Motor neuron (in vitro differentiated cells): ENCODE results near the gene AP2A2. TPM values are rescaled to one million over a fixed set of nuclear protein-coding genes. Genes with fewer than 3 reads are reported as not detected.
"Not testable (repeated sequence)": the region's sequence is repeated elsewhere in the genome, so short reads cannot be mapped to it uniquely, and the experiment has no call there.

Experiments used
- ATAC-seq, 8 experiments: fragments of 200-7000 bp; cut with Tn5 transposase; replicated peaks in 6 of 8; 2 replicates each; pipeline ENCODE4 v1.8.0; 2021; ENCODE audit warnings: mild to moderate bottlenecking in 8 of 8, moderate library complexity in 8 of 8
- H3K27ac ChIP-seq, 2 donors: fragments of 250-450 bp; sonication (Bioruptor Pico); 2 replicates each; pipeline ENCODE4 v1.9.0; 2021; ENCODE audit warnings: antibody characterized with exemption in 2 of 2, mild to moderate bottlenecking in 2 of 2, moderate library complexity in 1 of 2
- H3K4me1 ChIP-seq, 2 donors: fragments of 250-450 bp; sonication (Bioruptor Pico); replicated peaks in 1 of 2; 2 replicates each; pipeline ENCODE4 v1.6.1; 2021; ENCODE audit warnings: antibody characterized with exemption in 2 of 2, mild to moderate bottlenecking in 2 of 2, moderate library complexity in 1 of 2
- H3K4me3 ChIP-seq, 5 donors: fragments of 250-450 bp; sonication (Bioruptor Pico); 2 replicates each; pipeline ENCODE4 v1.9.0; 2021; ENCODE audit warnings: antibody characterized with exemption in 5 of 5, mild to moderate bottlenecking in 5 of 5, moderate library complexity in 4 of 5
- WGBS, 10 experiments: fragments of 450-650 bp; shearing (Covaris generic); methylation state at CpG; one replicate each; pipeline ENCODE4 v1.0.0; 2022; 5-methylcytosine and 5-hydroxymethylcytosine counted together
- in situ Hi-C, 9 experiments: fragments of 400-800 bp; cut with MboI; loops; one replicate each; pipeline ENCODE4 v1.15.0; 2021; ENCODE audit warnings: low sequenced_read_pairs in 9 of 9, low pct_unique_long_range_greater_than_20kb in 2 of 9; ENCODE audit not compliant: unreplicated experiment in 9 of 9
- total RNA-seq, 8 experiments: library from RNA; unstranded; fragments of 300-600 nt; gene quantifications; 2 replicates each; pipeline versions ENCODE4 v1.2.3 to v1.2.4, GENCODE V29; 2022

The AP2A2 gene
- total RNA-seq, 8 experiments from 2014 or later = 31.3 to 78.4 (median 45.8) TPM

DNA sequence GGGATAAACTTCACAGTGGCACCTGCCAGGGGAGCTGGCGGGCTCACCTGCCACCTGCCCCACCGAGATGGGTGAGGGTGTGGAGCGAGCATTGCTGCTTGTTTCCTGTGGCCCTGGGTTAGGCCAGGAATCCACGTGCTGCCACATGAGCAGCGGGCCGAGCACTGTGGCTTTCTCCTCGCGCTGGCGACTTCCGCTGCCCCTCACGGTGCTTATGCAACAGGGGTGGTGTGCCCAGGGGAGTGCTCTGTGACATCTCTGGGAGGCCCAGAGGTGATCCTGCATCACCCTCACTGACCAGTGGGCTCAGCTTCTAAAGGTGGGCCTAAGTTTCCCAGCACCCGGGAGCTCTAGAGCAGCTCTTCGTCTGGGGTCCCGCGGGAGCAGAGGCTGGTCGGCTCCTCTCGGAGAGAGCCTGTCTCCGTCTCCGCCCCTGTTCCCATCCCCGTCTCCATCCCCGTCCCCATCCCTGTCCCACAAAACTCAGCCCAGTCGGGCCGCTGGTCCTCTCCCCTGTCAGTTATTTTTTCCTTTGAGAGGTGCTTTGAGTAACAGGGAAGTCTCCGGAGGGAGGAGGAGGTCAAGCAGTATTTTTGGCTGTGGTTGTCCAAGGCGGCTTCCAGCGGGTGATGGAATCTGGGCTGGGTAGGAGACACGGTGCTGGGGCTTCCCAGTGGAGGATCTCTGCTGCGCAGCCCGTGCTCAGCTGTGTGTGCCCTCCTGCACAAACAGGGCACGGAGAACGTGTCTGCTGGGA is 42.5 kb downstream of the AP2A2 start:
- no peaks in the 10 kb centered on the region for H3K4me1 ChIP-seq
- 60 to 100% (median 100%) methylated on average over 1 to 3 of the region's 31 CpGs; no CpG with 5 or more reads in 5 of the 10 experiments for whole genome bisulfite sequencing, 10 experiments
- in situ Hi-C loops = no loop called here
- H3K27ac ChIP-seq = no peak overlapping the region
- H3K4me3 ChIP-seq = no peak overlapping the region
- no peak for ATAC-seq

GRCh38 chr11:968822-969221 is 43.2 kb downstream of the AP2A2 start:
- in situ Hi-C loops = no loop called here
- 84 to 96% (median 90%) methylated on average over 4 to 7 of the region's 14 CpGs; no CpG with 5 or more reads in 5 of the 10 experiments for WGBS, 10 experiments
- ATAC-seq = no peak
- Histone ChIP-seq H3K4me3 (no peak overlapping the region), H3K4me1 (no peaks in the 10 kb centered on the region), H3K27ac (no peak overlapping the region)

DNA sequence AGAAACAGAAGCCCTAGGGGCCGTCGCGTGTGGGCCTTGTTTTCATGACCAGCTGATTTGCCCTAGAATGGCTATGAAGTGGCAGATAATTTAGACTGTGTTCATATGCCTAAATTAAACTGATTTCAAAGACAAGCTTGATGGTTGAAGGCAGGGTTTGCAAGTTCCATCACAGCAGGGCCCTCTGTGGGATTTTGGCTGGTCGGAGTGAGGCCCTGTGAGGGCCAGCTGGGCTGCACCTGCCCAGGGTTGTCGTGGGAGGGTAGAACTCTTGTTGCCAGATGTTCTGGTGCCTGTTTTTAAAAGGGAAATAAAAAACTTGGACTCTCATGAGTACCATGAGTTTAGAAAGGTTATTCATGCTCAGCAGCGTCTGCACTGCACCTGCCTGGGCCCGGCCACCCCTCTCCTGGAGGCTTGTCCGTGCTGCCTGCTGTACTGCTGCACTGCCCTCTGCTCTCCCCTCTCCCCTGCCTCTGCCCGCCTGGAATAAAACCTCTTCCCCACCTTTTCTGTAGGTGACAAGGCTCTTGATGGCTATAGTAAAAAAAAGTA is 44.1 kb downstream of the AP2A2 start:
- in situ Hi-C loops = no loop called here
- no peak overlapping the region for H3K4me3 ChIP-seq
- no peaks in the 10 kb centered on the region for H3K4me1 ChIP-seq
- 20 to 100% (median 93%) methylated on average over 1 to 7 of the region's 9 CpGs; no CpG with 5 or more reads in 1 of the 10 experiments for WGBS, 10 experiments
- H3K27ac ChIP-seq = no peak overlapping the region
- no peak for ATAC-seq

GRCh38 chr11:970319-970871 is 44.7 kb downstream of the AP2A2 start:
- WGBS, 10 experiments = 76 to 100% (median 87%) methylated on average over 1 to 7 of the region's 26 CpGs; no CpG with 5 or more reads in 4 of the 10 experiments
- no peak for ATAC-seq
- Histone ChIP-seq H3K4me1 (no peaks in the 10 kb centered on the region), H3K4me3 (no peak overlapping the region), H3K27ac (no peak overlapping the region)
- in situ Hi-C loops = no loop called here

GRCh38 chr11:971092-971690 is 45.5 kb downstream of the AP2A2 start:
- peaks cover 0 to 3% of the 10 kb centered on the region in 2 donors for H3K4me1 ChIP-seq
- ATAC-seq = peak in 1 of 8 experiments; percentile 18
- 90 to 100% (median 100%) methylated on average over 1 to 3 of the region's 12 CpGs; no CpG with 5 or more reads in 7 of the 10 experiments for WGBS, 10 experiments
- in situ Hi-C loops = no loop called here
- H3K27ac ChIP-seq = no peak overlapping the region
- no peak overlapping the region for H3K4me3 ChIP-seq

DNA sequence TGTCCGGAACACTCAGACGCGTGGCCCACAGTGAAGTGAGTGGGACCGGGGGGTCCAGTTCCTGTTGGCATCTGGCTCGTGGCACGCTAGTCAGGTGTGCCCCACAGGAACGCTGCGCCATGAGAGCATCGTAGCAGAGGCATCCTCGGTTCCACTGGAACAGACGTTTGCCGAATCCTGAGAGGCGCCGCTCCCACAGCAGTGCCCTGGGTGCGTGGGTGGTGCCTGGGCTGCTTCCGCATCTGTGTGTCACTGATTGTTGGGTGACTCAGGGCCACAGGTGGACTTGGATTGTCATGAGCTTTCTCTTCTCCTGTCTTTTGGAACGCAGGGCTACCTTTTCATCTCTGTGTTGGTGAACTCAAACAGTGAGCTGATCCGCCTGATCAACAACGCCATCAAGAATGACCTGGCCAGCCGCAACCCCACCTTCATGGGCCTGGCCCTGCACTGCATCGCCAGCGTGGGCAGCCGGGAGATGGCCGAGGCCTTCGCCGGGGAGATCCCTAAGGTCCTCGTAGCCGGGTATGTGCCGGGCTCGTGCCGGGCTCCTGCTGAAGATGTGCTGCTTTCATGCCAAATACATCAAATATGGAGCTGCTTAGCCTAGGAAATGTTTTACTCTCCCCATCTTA is 46.2 kb downstream of the AP2A2 start:
- Histone ChIP-seq H3K4me3 (no peak overlapping the region), H3K4me1 (peaks cover 0 to 3% of the 10 kb centered on the region in 2 donors), H3K27ac (no peak overlapping the region)
- 82 to 100% (median 96%) methylated on average over 2 to 14 of the region's 31 CpGs; no CpG with 5 or more reads in 5 of the 10 experiments for WGBS, 10 experiments
- no peak for ATAC-seq
- in situ Hi-C loops = no loop called here

DNA sequence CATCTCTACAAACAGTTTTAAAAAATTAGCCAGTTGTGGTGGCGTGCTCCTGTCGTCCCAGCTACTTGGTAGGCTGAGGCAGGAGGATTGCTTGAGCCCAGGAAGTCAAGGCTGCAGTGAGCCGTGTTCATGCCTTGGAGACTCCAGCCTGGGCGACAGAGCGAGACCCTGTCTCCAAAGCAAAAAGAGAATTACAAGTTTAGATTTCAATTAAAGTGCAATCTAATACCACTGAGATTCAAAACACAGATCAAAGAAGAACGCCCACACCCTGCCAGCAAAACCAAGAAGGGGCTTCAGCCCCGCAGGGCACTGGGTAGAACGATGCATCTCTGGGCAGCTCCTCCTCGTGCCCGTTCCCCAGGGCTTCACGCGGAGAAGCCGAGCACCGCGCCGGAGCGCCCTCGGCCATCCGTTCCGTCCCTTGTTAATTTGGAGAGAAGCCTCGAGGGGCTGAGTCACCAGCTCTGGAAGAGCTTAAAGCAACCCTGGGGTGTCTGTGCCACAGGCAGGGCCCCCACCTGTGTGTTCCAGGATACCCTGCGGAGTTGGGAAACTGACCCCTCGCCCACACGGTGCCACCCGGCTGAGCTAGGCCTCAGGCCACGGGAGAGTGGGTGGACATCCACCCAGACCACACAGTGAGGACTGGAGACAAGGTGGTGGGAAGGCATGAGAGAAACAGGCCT is 47.0 kb downstream of the AP2A2 start:
- no peak for ATAC-seq
- H3K4me3 ChIP-seq = no peak overlapping the region
- in situ Hi-C loops = no loop called here
- 94 to 100% (median 99%) methylated on average over 1 to 15 of the region's 26 CpGs; no CpG with 5 or more reads in 4 of the 10 experiments for WGBS, 10 experiments
- H3K27ac ChIP-seq = no peak overlapping the region
- peaks cover 0 to 3% of the 10 kb centered on the region in 2 donors for H3K4me1 ChIP-seq

- WGBS, 10 experiments = 80 to 100% (median 100%) methylated on average over 2 to 6 of the region's 11 CpGs; no CpG with 5 or more reads in 7 of the 10 experiments
- H3K27ac ChIP-seq = no peak overlapping the region
- ATAC-seq = no peak
- H3K4me1 ChIP-seq = peaks cover 0 to 3% of the 10 kb centered on the region in 2 donors
- H3K4me3 ChIP-seq = no peak overlapping the region
- in situ Hi-C loops = no loop called here
Measured at GRCh38 chr11:973237-973636, 47.6 kb downstream of the AP2A2 start.

DNA sequence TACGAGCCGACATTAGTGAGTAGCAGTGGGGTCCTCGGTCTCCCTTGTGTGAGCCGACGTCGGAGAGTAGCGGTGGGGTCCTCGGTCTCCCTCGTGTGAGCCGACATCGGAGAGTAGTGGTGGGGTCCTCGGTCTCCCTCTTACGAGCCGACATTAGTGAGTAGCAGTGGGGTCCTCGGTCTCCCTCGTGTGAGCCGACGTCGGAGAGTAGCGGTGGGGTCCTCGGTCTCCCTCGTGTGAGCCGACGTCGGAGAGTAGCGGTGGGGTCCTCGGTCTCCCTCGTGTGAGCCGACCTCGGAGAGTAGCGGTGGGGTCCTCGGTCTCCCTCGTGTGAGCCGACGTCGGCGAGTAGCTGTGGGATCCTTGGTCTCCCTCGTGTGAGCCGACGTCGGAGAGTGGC is 49.7 kb downstream of the AP2A2 start:
- H3K4me1 ChIP-seq, ATAC-seq, H3K4me3 ChIP-seq, in situ Hi-C loops, H3K27ac ChIP-seq: not testable (repeated sequence)
- 90 to 100% (median 97%) methylated on average over 4 to 14 of the region's 41 CpGs; no CpG with 5 or more reads in 5 of the 10 experiments for WGBS, 10 experiments

GRCh38 chr11:975827-976226 is 50.2 kb downstream of the AP2A2 start:
- WGBS, 10 experiments = 40 to 100% (median 65%) methylated on average over 1 to 8 of the region's 15 CpGs; no CpG with 5 or more reads in 3 of the 10 experiments
- Histone ChIP-seq H3K4me3 (no peak overlapping the region), H3K27ac (no peak overlapping the region), H3K4me1 (peaks cover 0 to 3% of the 10 kb centered on the region in 2 donors)
- peak; percentile 41 to 79 (median 63) for ATAC-seq
- in situ Hi-C loops = no loop called here

- Histone ChIP-seq H3K4me3 (no peak overlapping the region), H3K27ac (no peak overlapping the region), H3K4me1 (peaks cover 0 to 3% of the 10 kb centered on the region in 2 donors)
- 86 to 100% (median 100%) methylated on average over 1 to 4 of the region's 26 CpGs; no CpG with 5 or more reads in 5 of the 10 experiments for WGBS, 10 experiments
- in situ Hi-C loops = no loop called here
- peak in 5 of 8 experiments; percentile 7 to 39 (median 31) for ATAC-seq
Measured at GRCh38 chr11:976431-977160, 50.9 kb downstream of the AP2A2 start.
